ENCODE data around the gene UVSSA.

UVSSA gene

DNA sequence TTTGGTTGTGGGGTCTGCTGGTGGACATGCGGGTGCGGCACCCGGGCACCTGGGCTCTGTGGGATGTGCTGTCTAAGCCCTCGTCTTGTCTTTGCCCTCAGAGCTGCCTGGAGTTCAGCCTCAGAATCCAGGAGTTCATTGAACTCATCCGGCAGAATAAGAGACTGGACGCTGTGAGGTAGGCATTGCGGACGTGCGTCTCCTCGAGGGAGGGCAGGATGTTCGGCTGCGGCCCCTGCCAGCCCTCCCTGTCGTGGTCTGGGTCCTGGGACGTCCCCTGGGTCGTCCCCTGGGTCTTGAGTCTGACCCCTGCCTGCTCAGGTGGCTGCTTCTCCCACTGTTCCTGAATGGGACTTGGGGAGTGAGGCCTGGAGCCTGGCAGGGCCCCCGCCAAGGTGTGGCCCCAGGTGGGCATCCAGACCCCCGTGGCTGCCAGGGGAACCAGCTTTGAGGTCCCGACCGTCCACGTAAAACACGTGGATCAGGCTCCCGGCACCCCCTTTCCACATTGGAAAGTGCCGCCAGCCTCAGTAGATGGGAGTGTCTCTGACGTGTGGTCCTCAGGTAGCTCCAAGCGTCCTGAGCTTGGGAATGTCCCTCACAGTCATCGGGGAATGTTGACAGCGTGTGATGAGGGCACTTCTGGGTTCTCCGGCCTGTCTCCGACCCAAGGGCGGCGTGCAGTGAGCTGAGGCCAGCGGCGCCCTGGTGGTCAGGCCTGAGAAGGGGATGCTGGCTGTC is 19.3 kb upstream of the UVSSA start:
- no peak for TF ChIP-seq EZH2 (IDR thresholded peaks at IDR 0.05)
- TF ChIP-seq POLR2AphosphoS5 (IDR thresholded peaks at IDR 0.05; ENCODE audit: borderline replicate concordance, low read depth, low read length) = no peak
- no peak for TF ChIP-seq FOXP2 (optimal IDR thresholded peaks at IDR 0.05; ENCODE audit: control extremely low read depth, extremely low read length, insufficient read depth)
- no peak overlapping the region for H3K4me3 ChIP-seq
- H3K36me3 ChIP-seq (ENCODE audit: insufficient read depth, low read length) = peaks cover 9% of the 10 kb centered on the region; the same call in 1 of the 2 replicates
- no peak for DNase-seq (ENCODE audit: low read depth, low spot score)
- H3K27ac ChIP-seq = no peak overlapping the region
- H3K9ac ChIP-seq (ENCODE audit: insufficient read length) = no peak overlapping the region
- no peaks in the 10 kb centered on the region for H3K9me3 ChIP-seq (ENCODE audit: low read depth, low read length)

DNA sequence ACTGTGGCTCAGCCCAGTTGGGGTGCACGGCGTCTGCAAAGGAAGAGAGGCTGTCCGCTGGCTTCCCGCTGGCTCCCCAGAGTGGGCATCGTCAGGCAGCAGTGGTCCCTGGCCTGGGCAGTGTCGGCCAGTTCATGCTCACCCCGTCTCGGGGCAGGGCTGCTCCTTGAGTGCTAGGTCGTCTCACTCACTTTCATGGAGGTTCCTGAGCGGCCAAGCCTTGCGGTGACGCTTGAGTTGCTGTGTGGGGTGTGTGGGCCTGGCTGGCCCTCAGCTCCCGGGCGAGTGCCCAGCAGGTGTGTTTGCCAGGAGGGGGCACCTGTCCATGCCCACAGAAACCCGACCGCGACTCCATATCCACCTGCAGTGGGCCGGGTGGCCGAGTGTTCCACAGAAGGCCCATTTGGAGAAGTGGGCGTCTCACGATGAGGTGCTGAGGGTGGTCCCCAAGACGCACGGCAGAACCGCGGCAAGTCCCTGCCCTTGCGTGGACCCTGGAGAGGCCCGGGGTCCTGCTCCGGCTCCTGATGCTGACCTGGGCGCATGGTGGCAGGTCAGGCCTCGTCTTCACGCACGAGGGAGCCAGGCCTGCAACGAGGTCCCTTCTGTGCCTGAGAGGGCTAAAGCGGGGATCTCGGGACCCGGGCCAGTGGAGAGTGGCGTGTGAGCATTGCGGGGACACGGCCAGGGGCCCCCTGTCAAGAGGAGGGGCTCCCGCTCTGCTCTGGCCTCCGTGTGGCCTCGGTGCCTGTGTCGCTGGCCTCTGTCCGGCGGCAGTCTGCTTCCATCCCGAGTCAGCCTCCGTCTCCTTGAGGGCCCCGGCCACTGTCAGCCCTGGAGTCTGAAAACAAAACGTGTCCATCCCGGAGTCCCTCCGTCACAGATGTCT is 18.5 kb upstream of the UVSSA start:
- Histone ChIP-seq H3K36me3 (ENCODE audit: insufficient read depth, low read length) (peaks cover 12% of the 10 kb centered on the region; the same call in 1 of the 2 replicates), H3K27ac (no peak overlapping the region), H3K9me3 (ENCODE audit: low read depth, low read length) (no peaks in the 10 kb centered on the region)

DNA sequence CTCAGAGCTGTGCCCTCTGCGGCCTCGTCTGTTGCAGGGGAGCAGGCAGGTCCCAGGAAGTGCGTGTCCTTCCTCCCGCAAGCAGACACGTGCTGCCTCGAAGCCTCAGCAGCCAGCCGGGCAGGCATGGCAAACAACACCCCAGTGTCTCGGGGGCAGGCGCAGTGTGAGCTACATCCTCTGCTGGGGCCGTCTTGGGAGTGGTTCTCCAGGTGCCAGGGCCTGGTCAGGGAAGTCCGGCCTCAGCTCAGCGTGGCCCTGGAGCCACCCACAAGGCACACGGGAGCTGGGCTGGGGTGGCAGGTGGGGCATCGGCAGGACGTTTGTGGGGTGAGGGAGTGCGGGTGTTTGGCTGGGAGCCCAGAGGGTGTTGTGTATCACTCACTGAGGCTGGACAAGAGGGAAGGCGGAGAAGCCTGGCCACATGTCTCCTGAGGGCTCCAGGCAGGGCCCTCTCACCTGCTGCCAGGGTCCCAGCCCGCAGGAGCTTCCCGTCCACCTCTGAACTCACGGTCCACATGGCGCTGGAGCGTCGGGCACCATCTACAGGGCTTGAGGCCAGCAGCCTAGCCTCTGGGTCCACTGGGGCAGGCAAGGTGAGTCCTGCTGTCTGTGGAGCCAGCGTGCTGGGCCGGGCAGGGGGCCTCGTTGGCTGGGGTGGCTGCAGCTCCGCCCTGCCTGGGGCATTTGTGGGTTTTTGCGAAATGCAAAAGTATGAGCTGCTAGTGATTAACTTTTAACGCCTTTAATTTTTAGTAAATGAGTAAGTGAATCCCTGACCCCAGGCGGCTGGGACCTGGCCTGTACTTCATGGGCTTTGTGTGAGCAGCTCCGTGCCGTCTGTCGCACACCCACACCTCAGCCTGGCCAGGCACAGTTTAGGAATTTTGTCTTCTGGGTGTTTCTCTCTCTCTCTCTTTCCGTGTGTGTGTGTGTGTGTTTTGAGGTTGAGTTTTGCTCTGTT is 17.3 kb upstream of the UVSSA start:
- Histone ChIP-seq H3K9ac (ENCODE audit: insufficient read length) (no peak overlapping the region), H3K36me3 (ENCODE audit: insufficient read depth, low read length) (peaks cover 15% of the 10 kb centered on the region; the same call in 1 of the 2 replicates)

More for the DNA sequence above, 18.5 kb upstream of the UVSSA start:
- DNase-seq (ENCODE audit: low read depth, low spot score) = no peak
- Histone ChIP-seq H3K4me3 (no peak overlapping the region), H3K9ac (ENCODE audit: insufficient read length) (no peak overlapping the region)
- TF ChIP-seq POLR2AphosphoS5 (IDR thresholded peaks at IDR 0.05; ENCODE audit: borderline replicate concordance, low read depth, low read length) = no peak
- no peak for TF ChIP-seq EZH2 (IDR thresholded peaks at IDR 0.05)
- no peak for TF ChIP-seq FOXP2 (optimal IDR thresholded peaks at IDR 0.05; ENCODE audit: control extremely low read depth, extremely low read length, insufficient read depth)

DNA sequence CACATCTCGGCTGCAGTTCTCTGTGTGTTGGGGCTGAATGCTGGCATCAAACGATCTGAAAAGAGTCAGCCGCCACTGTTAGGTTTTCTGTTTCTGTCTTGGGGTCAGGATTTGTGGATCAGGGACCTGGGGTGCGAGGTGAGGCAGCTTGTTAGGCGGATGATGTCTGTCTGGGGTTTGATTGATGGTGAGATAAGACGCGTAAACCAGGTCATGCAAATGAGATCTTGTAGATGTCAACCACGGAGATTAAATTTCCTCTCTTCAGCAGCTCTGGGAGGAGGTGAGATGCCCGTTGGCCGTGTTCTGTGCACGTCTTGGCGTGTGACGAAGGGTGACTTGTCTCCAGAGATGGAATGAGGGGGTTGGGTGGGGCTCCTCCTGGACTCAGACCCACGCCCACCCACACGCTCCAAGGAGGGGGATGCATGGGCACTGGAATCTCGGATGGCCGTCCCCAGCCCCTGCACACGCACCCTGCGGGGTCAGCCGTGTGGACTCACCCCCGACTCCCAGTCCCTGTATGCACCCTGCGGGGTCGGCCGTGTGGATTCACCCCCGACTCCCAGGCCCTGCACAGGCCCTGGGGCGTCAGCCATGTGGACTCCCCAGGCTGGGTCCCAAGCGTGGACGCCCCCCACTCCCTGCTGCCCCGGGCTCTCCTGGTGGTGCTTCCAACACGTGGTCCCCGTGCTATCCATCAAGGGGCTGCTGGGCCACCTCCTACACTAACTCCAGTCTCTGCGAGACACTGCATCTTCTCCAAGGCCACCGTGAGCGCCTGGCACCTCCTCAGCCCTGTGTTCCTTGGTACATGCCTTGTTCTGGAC is 16.0 kb upstream of the UVSSA start:
- Histone ChIP-seq H3K9me3 (ENCODE audit: low read depth, low read length) (no peaks in the 10 kb centered on the region), H3K27ac (no peak overlapping the region), H3K36me3 (ENCODE audit: insufficient read depth, low read length) (peaks cover 23% of the 10 kb centered on the region; the same call in 1 of the 2 replicates), H3K9ac (ENCODE audit: insufficient read length) (no peak overlapping the region), H3K4me3 (no peak overlapping the region)
- DNase-seq (ENCODE audit: low read depth, low spot score) = no peak
- no peak for TF ChIP-seq FOXP2 (optimal IDR thresholded peaks at IDR 0.05; ENCODE audit: control extremely low read depth, extremely low read length, insufficient read depth)
- no peak for TF ChIP-seq POLR2AphosphoS5 (IDR thresholded peaks at IDR 0.05; ENCODE audit: borderline replicate concordance, low read depth, low read length)
- no peak for TF ChIP-seq EZH2 (IDR thresholded peaks at IDR 0.05)

More for the DNA sequence above, 17.3 kb upstream of the UVSSA start:
- no peak for DNase-seq (ENCODE audit: low read depth, low spot score)
- no peaks in the 10 kb centered on the region for H3K9me3 ChIP-seq (ENCODE audit: low read depth, low read length)
- TF ChIP-seq POLR2AphosphoS5 (IDR thresholded peaks at IDR 0.05; ENCODE audit: borderline replicate concordance, low read depth, low read length) = no peak
- no peak for TF ChIP-seq EZH2 (IDR thresholded peaks at IDR 0.05)
- no peak for TF ChIP-seq FOXP2 (optimal IDR thresholded peaks at IDR 0.05; ENCODE audit: control extremely low read depth, extremely low read length, insufficient read depth)
- H3K4me3 ChIP-seq = no peak overlapping the region
- no peak overlapping the region for H3K27ac ChIP-seq

- H3K36me3 ChIP-seq (ENCODE audit: insufficient read depth, low read length) = peaks cover 31% of the 10 kb centered on the region; the same call in 1 of the 2 replicates
- no peak for DNase-seq (ENCODE audit: low read depth, low spot score)
- H3K27ac ChIP-seq = no peak overlapping the region
- H3K9ac ChIP-seq (ENCODE audit: insufficient read length) = no peak overlapping the region
- TF ChIP-seq POLR2AphosphoS5 (IDR thresholded peaks at IDR 0.05; ENCODE audit: borderline replicate concordance, low read depth, low read length) = no peak
- no peak for TF ChIP-seq FOXP2 (optimal IDR thresholded peaks at IDR 0.05; ENCODE audit: control extremely low read depth, extremely low read length, insufficient read depth)
- no peak overlapping the region for H3K4me3 ChIP-seq
- H3K9me3 ChIP-seq (ENCODE audit: low read depth, low read length) = no peaks in the 10 kb centered on the region
Measured at GRCh38 chr4:1331591-1332353, 15.2 kb upstream of the UVSSA start.

DNA sequence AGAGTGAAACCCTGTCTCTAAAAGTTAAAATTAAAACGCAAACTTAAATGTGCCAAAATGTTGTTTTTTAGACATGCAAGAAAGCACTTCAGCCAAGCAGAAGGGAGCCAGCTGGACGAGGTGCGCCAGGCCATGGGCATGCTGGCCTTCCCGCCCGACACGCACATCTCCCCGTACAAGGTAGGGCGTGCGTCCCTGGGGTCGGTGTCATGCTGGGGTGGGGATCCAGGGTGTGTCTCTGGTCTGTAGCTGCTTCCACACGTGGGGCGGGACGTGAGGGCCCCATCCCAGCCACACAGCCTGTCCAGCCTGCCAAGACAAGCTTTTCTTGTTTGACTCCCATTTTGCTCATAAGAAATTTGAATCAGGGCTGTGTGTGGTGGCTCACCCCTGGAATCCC is 14.3 kb upstream of the UVSSA start:
- H3K4me3 ChIP-seq = no peak overlapping the region
- no peak overlapping the region for H3K9ac ChIP-seq (ENCODE audit: insufficient read length)
- no peak for TF ChIP-seq POLR2AphosphoS5 (IDR thresholded peaks at IDR 0.05; ENCODE audit: borderline replicate concordance, low read depth, low read length)
- TF ChIP-seq EZH2 (IDR thresholded peaks at IDR 0.05) = no peak
- no peak for TF ChIP-seq FOXP2 (optimal IDR thresholded peaks at IDR 0.05; ENCODE audit: control extremely low read depth, extremely low read length, insufficient read depth)
- no peak for DNase-seq (ENCODE audit: low read depth, low spot score)
- H3K9me3 ChIP-seq (ENCODE audit: low read depth, low read length) = no peaks in the 10 kb centered on the region
- no peak overlapping the region for H3K27ac ChIP-seq
- peaks cover 40% of the 10 kb centered on the region; the same call in 1 of the 2 replicates for H3K36me3 ChIP-seq (ENCODE audit: insufficient read depth, low read length)
